Activated naive CD8-positive, alpha-beta T cell (primary cell): Measurements from ENCODE around the gene STAM.
"Not testable (repeated sequence)": the region's sequence is repeated elsewhere in the genome, so short reads cannot be mapped to it uniquely, and the experiment has no call there.

Experiments
- H3K27ac Mint-ChIP-seq: one replicate; pipeline ENCODE4 v1.8.0; 2021; ENCODE audit warnings: mixed read lengths
- H3K27me3 Mint-ChIP-seq: one replicate; pipeline ENCODE4 v1.8.0; 2021; ENCODE audit warnings: mixed read lengths
- H3K36me3 Mint-ChIP-seq: one replicate; pipeline ENCODE4 v1.8.0; 2021; ENCODE audit warnings: mixed read lengths
- H3K4me1 Mint-ChIP-seq: one replicate; pipeline ENCODE4 v1.8.0; 2021; ENCODE audit warnings: low read depth, mixed read lengths
- H3K4me3 Mint-ChIP-seq: one replicate; pipeline ENCODE4 v1.8.0; 2021; ENCODE audit warnings: mild to moderate bottlenecking, mixed read lengths
- H3K9me3 Mint-ChIP-seq: one replicate; pipeline ENCODE4 v1.8.0; 2021; ENCODE audit warnings: low read depth, mixed read lengths

STAM gene

GRCh38 chr10:17713758-17714157 lies 69.8 kb downstream of the STAM start:
- Mint-ChIP-seq H3K27me3 (no peaks in the 10 kb centered on the region), H3K9me3 (no peaks in the 10 kb centered on the region), H3K4me3 (no peak overlapping the region), H3K36me3 (peaks cover 38% of the 10 kb centered on the region), H3K4me1 (no peaks in the 10 kb centered on the region), H3K27ac (no peak overlapping the region)

GRCh38 chr10:17716161-17716560 lies 72.2 kb downstream of the STAM start:
- H3K4me3 Mint-ChIP-seq: no peak overlapping the region
- H3K27ac Mint-ChIP-seq: no peak overlapping the region
- H3K27me3 Mint-ChIP-seq: no peaks in the 10 kb centered on the region
- no peaks in the 10 kb centered on the region for H3K9me3 Mint-ChIP-seq
- H3K4me1 Mint-ChIP-seq: no peaks in the 10 kb centered on the region
- H3K36me3 Mint-ChIP-seq: peaks cover 38% of the 10 kb centered on the region

GRCh38 chr10:17722317-17723014 lies 78.5 kb downstream of the STAM start:
- not testable (repeated sequence) for H3K27me3 Mint-ChIP-seq, H3K4me1 Mint-ChIP-seq, H3K36me3 Mint-ChIP-seq, H3K9me3 Mint-ChIP-seq, H3K4me3 Mint-ChIP-seq, H3K27ac Mint-ChIP-seq

DNA sequence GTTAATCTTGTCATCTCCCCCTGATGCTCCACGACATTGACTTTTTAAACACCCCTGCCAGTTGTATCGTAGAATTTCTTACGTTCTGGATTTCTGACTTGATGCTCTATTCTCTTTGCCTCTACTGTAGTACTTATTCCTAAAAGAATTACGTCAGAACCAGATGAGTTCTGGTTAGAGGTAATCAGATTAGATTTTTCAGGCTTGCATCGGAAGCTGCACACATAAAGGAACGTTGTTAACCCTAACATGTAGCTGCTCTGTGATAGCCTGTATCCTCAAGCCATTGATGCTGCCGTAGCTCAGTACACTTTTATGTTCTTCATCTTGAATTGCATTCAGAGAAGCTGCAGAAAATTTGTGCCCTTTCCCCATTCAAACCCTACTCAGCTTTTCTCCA lies 81.8 kb downstream of the STAM start:
- Mint-ChIP-seq H3K36me3 (peaks cover 7% of the 10 kb centered on the region), H3K27me3 (no peaks in the 10 kb centered on the region), H3K4me1 (no peaks in the 10 kb centered on the region), H3K4me3 (no peak overlapping the region), H3K27ac (no peak overlapping the region), H3K9me3 (no peaks in the 10 kb centered on the region)

DNA sequence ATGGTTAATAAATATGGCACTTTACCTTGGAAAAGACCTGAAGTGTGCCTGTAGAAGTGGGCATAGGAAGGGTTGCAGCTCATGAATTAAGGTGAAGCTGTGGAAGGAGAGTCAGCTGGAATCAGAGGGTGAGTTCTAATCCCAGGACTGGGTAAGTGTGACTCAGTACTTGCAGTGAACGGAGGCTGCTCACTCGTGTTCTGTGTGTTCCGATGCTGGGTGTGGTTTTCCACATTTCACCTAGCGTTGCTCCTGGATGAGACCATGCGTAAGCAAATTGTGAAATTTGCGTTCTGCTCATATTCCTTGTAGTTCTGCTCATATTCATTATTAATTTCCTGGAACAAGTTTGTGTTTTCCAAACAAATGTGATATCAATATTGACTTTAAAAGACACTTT lies 85.7 kb downstream of the STAM start:
- no peaks in the 10 kb centered on the region for H3K9me3 Mint-ChIP-seq
- H3K4me3 Mint-ChIP-seq: no peak overlapping the region
- H3K27me3 Mint-ChIP-seq: no peaks in the 10 kb centered on the region
- no peaks in the 10 kb centered on the region for H3K4me1 Mint-ChIP-seq
- H3K27ac Mint-ChIP-seq: no peak overlapping the region
- H3K36me3 Mint-ChIP-seq: no peaks in the 10 kb centered on the region

DNA sequence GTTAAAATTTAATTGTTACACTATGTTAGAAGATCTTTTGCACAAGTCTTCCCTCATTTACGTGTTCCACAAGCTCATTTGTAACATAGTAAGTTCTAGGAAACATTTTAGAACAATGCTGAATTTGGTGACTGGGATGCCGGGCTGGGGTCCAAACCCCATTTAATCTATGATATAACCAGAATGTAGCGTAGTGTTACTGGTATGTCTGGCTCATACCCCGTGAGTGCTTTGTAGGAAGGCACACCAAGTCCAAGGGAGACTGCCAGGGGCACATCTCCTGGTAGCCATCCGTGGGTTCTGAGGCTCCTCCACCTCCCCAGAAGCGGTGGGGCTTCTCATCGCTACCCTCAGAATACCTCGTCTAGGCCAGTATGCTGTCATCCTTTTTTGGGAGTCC lies 86.7 kb downstream of the STAM start:
- no peaks in the 10 kb centered on the region for H3K4me1 Mint-ChIP-seq
- H3K4me3 Mint-ChIP-seq: no peak overlapping the region
- H3K27ac Mint-ChIP-seq: no peak overlapping the region
- no peaks in the 10 kb centered on the region for H3K27me3 Mint-ChIP-seq
- no peaks in the 10 kb centered on the region for H3K36me3 Mint-ChIP-seq
- H3K9me3 Mint-ChIP-seq: no peaks in the 10 kb centered on the region

DNA sequence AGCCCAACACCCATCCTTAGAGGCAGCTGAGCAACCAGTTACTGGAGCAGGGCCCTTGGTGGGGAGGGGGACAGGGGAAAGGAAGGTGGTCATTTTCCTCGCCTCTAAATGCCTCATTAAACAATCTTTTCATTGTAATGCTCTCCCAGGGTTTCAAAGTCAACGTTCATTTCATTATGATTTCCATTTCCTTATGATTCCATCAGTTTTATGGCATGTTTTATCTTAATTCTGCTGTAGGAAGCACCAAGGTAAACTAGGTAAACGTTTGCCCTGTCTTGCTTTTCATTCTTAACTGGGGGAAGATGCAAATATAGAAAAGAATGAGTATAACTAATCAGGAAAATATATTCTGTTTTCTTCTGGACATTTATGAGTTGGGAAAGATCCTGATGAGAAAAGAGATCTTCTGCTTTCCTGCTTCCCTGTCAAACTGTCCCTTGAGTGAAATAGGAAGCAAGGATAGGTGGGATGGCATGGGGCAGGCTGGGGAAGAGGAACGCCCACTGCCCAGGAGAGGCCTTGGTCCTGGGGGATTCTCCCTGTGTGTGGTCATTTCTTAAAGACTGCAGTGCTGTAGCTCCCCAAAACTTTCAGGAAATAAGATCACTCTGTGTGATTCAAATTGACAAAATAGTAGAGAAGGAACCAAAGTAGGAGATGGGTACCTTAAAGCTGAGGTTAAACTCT lies 87.5 kb downstream of the STAM start:
- no peak overlapping the region for H3K27ac Mint-ChIP-seq
- H3K4me1 Mint-ChIP-seq: no peaks in the 10 kb centered on the region
- no peak overlapping the region for H3K4me3 Mint-ChIP-seq
- no peaks in the 10 kb centered on the region for H3K9me3 Mint-ChIP-seq
- H3K27me3 Mint-ChIP-seq: no peaks in the 10 kb centered on the region
- no peaks in the 10 kb centered on the region for H3K36me3 Mint-ChIP-seq

DNA sequence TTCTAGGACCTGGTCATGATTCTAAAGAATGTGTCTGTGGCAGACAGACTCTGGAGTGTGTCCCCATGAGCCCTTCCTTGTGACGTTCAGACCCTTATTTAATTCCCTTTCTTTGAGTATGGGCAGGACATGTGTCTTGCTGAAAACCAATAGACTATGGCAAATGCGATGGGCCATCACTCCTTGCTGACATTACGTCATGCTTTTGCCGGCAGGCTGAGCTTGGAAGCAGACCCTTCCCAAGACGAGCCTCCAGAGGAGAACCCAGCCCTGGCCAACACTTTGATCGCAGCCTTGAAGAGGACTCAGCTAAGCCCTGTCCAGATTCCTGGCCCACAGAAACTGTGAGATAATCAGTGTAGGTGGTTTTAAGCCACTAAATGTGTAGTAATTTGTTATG lies 89.7 kb downstream of the STAM start:
- Mint-ChIP-seq H3K27ac (no peak overlapping the region), H3K9me3 (no peaks in the 10 kb centered on the region), H3K27me3 (no peaks in the 10 kb centered on the region), H3K4me3 (no peak overlapping the region), H3K4me1 (peaks cover 1% of the 10 kb centered on the region), H3K36me3 (no peaks in the 10 kb centered on the region)

DNA sequence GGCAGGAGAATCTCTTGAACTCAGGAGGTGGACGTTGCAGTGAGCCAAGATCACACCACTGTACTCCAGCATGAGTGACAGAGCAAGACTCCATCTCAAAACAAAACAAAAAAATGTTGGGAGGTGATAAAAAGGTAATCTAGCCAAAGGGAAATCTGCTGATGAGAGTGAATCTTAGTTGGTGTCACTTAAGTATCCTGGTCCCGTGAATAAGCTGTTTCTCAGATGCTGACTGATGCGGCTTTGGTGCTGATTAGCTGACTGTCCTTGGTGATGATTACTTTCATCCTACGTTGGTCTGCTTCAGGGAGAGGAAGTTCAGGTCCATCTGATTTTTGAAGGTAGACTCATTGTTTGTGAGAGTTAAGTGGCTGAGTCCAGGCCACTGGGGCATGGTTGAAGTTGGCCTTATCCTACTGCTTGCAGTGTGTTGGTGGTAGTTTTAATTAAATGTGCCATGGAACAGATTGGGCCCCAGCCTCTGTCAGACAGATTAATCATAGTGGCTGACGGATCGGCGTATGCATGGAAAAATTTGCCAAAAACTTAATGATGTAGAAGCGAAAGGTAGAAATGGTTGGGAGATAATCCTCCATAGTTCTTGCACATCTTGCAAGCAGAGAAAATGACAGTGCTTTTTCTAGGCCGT lies 90.6 kb downstream of the STAM start:
- Mint-ChIP-seq H3K9me3 (no peaks in the 10 kb centered on the region), H3K27me3 (no peaks in the 10 kb centered on the region), H3K36me3 (no peaks in the 10 kb centered on the region), H3K27ac (no peak overlapping the region), H3K4me1 (peaks cover 1% of the 10 kb centered on the region), H3K4me3 (no peak overlapping the region)

DNA sequence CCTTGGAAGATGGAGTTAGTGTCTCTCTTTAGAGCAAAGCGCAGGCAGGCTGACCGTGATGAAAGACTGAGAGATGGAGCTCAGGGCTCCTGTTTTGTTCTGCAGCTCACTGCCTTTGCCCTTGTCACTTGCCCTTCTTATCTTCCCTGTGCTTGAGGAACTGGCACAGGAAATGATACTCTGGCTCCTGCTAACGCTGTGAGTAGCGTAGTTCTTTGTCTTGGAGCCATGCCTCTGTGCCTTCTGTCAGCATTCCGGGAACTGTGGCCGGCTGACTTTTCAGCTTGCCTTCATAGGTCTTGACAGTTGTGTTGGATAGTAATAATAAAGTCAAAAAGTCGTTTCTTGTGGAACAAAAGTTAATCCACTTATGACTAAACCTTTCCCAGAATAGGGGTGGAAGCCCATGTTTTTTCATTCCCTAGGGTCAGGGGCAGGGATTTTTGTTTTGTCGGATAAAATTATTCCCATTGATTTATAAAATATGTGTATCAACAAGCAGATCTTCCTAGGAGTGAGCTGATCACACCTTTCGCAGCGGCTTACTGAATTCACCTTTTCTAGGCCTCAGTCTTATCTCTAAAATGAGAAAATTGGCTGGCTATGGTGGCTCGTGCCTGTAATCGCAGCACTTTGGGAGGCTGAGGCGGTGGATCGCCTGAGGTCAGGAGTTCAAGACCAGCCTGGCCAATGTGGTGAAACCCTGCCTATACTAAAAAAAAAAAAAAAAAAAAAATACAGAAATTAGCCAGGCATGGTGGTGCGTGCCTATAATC lies 91.4 kb downstream of the STAM start:
- Mint-ChIP-seq H3K9me3 (no peaks in the 10 kb centered on the region), H3K36me3 (no peaks in the 10 kb centered on the region), H3K27ac (no peak overlapping the region), H3K4me3 (no peak overlapping the region), H3K4me1 (peaks cover 1% of the 10 kb centered on the region), H3K27me3 (no peaks in the 10 kb centered on the region)

- peaks cover 1% of the 10 kb centered on the region for H3K4me1 Mint-ChIP-seq
- no peak overlapping the region for H3K4me3 Mint-ChIP-seq
- H3K27ac Mint-ChIP-seq: no peak overlapping the region
- no peaks in the 10 kb centered on the region for H3K9me3 Mint-ChIP-seq
- H3K27me3 Mint-ChIP-seq: no peaks in the 10 kb centered on the region
- H3K36me3 Mint-ChIP-seq: no peaks in the 10 kb centered on the region
Observed at GRCh38 chr10:17736223-17736622, 92.3 kb downstream of the STAM start.

GRCh38 chr10:17737027-17737965 lies 93.3 kb downstream of the STAM start:
- H3K4me1 Mint-ChIP-seq: peaks cover 1% of the 10 kb centered on the region
- H3K36me3 Mint-ChIP-seq: no peaks in the 10 kb centered on the region
- no peak overlapping the region for H3K4me3 Mint-ChIP-seq
- H3K27ac Mint-ChIP-seq: no peak overlapping the region
- H3K27me3 Mint-ChIP-seq: no peaks in the 10 kb centered on the region
- no peaks in the 10 kb centered on the region for H3K9me3 Mint-ChIP-seq

GRCh38 chr10:17740668-17741067 lies 96.7 kb downstream of the STAM start:
- H3K27ac Mint-ChIP-seq: no peak overlapping the region
- no peaks in the 10 kb centered on the region for H3K27me3 Mint-ChIP-seq
- no peaks in the 10 kb centered on the region for H3K9me3 Mint-ChIP-seq
- no peak overlapping the region for H3K4me3 Mint-ChIP-seq
- H3K4me1 Mint-ChIP-seq: peaks cover 5% of the 10 kb centered on the region
- no peaks in the 10 kb centered on the region for H3K36me3 Mint-ChIP-seq

- peaks cover 4% of the 10 kb centered on the region for H3K4me1 Mint-ChIP-seq
- H3K27me3 Mint-ChIP-seq: no peaks in the 10 kb centered on the region
- no peaks in the 10 kb centered on the region for H3K9me3 Mint-ChIP-seq
- no peaks in the 10 kb centered on the region for H3K36me3 Mint-ChIP-seq
- no peak overlapping the region for H3K4me3 Mint-ChIP-seq
- H3K27ac Mint-ChIP-seq: no peak overlapping the region
Observed at GRCh38 chr10:17742918-17743317, 99.0 kb downstream of the STAM start.
